ENCODE data around the gene MCM10.
A peak's percentile ranks its signal among the peaks of the same experiment; 100 is the strongest.
"Not testable (repeated sequence)": the region's sequence is repeated elsewhere in the genome, so short reads cannot be mapped to it uniquely, and the experiment has no call there.

MCM10 gene

DNA sequence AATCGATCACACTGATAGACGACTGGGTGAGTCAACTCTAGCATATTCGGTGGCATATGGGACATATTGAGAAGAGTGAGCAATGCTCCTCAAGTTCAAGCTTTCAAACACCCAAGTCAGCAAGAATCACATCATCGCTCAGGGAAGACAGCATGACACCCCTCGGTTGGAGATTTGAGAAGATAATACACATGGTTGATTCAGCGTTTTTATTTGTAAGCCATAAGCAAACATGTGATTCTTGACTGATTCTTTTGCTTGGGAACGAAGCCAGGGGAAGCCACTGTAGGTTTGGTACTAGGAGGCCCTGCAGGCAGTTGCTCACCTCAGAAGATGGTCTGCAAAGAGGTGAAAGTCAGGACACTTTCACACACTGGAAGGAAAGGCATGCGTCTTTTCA is 60.2 kb downstream of the MCM10 start:
- no peak for DNase-seq (ENCODE audit: low spot score)

DNA sequence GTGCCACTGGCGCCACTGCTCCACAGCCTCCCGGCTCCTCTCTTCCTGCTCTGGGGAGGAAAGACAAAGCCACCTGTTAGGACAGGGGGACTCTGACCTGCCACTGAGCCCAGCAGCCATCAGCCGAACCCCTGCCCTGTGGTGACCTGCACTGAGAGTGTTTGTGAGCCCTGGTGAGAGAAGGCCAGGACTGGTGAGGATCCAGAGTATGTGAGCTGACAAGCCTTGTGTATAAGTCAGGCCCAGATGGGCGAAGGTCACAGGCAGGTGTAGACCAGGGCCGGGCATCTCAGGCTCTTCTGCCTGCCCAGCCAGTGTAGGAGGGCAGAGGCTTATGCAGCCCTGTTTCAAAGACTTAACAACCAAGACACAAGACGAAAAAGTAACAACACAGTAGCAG is 60.8 kb downstream of the MCM10 start:
- no peak for DNase-seq (ENCODE audit: low spot score)

DNA sequence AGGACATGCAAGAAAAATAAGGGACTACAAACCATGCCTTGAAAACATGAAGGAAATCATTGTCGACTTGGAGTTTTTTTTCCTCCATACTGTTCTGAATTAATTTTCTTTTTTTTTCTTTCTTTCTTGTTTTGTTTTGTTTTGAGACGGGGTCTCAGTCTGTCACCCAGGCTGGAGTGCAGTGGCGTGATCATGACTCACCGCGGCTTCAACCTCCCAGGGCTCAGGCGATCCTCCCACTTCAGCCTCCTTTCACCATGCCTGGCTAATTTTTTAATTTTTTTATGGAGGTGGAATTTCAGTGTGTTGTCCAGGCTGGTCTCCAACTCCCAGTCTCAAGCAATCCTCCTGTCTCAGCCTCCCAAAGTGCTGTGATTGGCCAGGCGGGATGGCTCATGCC is 61.2 kb downstream of the MCM10 start:
- DNase-seq (ENCODE audit: low spot score), result no peak

DNA sequence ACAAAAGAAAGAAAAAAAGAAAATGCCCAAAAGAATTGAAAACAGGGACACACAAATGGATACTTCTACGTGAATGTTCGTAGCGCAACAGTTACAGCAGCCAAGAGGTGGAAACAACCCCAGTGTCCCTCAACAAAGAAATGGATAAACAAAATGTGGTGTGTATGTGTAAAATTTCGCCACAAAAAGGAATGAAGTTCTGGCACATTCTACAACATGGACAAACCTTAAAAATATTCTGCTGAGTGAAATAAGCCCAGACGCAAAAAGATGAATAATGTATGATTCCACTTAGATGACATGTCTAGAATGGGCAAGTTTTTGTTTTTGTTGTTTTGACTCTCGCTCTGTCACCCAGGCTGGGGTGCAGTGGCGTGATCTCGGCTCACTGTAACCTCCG is 61.9 kb downstream of the MCM10 start:
- no peak for DNase-seq (ENCODE audit: low spot score)

DNA sequence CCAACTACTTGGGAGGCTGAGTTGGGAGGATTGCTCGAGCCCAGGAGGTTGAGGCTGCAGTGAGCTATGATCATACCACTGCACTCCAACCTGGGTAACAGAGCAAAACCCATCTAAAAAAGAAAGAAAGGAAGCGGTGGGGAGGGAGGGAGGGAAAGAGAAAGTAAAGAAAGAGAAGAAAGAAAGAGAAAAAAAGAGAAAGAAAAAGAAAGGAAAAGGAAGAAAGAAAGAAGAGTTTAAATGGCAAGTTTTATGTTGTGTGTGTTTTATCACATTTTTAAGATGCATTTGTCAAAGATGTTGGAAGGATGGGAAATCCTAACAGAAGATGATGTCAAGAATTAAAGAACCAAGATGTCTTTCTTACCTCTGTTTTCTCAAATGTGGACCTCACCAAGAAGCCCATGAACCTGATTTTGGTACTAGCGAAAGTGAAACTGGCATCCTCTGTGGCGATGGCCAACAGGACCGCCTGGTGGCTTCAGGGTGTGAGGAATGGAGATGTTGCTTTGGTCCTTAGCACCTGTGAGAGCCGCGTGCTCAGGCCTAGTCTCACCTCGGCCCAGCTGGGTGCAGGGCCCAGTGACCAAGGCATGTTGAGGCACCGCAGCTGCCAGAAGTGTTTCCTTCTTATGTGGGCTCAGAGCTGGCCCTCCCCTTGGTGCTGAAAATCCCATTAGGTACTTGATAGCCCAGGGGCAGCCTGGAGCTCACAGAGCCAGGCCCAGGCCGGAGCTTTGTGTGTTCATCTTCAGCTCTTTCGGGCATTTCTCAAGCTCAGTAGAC is 63.0 kb downstream of the MCM10 start:
- DNase-seq (ENCODE audit: low spot score), result peak; percentile 25

DNA sequence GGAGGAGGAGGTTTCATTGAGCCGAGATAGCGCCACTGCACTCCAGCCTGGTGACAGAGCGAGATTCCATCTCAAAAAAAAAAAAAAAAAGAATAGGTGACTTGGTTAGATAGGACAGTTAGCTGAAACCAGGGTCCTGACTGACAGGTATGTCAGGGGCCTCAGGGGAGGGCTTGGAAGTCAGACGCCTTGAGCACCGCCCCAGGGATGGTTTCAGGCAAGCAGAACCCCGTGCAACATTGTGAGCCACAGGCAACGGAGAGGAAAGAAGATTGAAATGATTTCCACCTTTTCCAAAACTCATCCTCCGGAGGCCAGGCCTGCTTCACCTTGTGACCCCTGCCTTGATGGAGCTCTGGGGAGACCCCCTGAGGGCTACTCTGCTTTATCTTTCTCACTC is 64.2 kb downstream of the MCM10 start:
- DNase-seq (ENCODE audit: low spot score), result no peak

DNA sequence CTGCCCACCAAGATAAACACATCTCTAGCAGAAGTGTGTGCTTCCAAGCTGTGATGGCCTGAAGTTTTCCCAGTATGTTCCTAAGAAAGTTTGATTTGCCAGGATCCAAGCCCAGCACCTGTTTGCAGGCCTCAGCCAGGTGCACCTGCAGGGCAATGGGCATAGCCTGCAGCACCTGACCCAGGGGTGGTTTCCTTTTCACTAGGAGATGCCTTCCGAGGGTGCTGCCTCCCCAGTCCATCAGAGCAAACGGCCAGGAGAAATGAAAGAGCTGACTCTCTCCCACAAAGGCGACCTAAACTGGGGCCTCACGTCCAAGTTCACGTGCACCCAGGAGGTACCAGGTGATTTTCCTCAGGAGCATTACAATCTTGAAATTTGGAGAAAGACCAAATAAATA is 65.7 kb downstream of the MCM10 start:
- DNase-seq (ENCODE audit: low spot score), result no peak

DNA sequence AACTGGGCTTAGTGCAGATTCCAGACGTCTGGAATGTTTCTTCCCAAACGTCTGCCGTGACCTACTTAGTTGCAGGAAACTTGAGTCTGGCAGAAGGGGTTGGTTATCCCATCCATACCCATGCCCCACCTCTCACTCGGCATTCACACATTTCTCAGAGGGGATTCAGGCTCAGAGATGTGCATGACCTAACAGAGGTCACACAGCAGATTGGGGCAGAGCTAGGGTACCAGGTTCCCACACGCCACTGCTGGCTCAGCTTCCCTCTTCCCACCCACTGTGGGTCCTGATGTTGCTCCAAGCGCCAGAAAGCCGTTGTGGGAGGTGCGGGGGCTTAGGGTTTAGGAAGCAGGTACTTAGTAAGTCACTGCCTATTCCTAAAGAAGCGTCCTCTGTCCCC is 69.8 kb downstream of the MCM10 start:
- no peak for DNase-seq (ENCODE audit: low spot score)

DNA sequence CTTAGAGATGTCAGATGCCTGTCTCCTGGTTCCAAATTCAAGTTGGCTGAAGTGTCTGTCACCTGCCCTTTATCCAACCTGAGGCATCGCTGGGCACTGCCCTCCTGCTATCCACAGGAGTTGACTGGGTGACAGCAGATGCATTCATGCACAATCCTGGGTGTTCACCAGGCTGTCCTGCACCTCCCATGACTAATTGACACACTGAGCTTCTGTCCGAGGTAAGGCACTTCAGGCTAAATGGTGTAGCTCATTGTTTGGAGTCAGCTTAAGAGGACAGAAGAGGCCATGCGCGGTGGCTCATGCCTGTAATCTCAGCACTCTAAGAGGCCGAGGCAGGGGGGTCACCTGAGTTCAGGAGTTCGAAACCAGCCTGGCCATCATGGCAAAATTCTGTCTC is 70.5 kb downstream of the MCM10 start:
- DNase-seq (ENCODE audit: low spot score), result no peak

DNA sequence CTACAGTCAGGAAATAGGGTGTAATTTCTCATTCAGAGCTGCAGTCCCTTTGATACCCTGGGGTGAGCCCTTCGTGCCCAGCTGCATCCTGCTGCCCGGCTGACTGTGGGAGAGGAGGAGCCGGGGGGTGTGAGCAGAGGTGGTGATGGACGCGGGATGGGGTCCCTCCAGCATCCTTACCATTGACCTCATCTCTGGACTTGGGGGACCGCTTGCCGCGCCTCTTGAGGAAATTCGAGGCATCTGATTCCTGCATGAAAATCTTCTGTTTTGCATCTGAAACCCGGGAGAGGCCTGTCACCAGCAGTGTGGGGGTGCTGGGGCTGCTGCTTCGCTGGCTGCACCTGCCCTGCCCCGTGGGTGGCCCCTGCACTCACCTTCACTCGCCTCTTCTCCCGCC is 72.0 kb downstream of the MCM10 start:
- no peak for DNase-seq (ENCODE audit: low spot score)

DNA sequence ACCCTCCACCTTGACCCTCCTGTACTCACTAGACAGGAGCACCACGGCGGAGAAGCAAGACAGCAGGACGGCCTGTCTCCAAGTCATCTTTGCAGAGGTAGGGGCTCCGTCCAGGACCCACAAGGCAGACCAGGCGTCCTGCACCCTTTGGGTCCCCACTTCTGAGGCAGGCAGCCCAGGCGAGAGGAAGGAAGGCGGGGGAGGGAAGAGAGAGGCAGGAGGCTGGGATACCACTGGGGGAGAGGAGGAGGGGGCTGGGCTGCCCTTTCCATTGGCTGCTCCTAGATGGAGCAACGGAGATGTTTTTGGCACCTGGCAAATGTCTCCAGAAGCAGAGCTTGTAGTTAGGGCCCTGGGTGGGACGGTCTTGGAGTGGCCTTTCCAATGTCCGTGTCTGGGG is 72.8 kb downstream of the MCM10 start, which contains the start of gene UCMA:
TSS of gene UCMA (minus strand) at position 203 of the 400 bp plus-strand sequence. CDS start at position 87, 116 bp downstream.
- no peak for DNase-seq (ENCODE audit: low spot score)

DNA sequence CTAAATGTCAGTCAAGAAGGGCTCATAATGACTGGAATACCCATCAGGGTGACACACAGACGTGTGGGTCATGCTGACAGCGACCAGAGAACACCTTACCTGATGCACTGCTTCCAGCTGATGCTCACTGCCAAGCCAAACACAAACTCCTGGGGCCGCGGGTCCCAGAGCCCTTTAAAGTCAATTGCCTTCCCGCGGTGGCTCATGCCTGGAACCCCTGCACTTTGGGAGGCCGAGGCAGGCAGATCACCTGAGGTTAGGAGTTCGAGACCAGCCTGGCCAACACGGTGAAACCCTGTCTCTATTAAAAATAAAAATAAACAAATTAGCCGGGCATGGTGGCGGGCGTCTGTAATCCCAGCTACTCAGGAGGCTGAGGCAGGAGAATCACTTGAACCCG is 73.4 kb downstream of the MCM10 start:
- not testable (repeated sequence) for DNase-seq (ENCODE audit: low spot score)

DNA sequence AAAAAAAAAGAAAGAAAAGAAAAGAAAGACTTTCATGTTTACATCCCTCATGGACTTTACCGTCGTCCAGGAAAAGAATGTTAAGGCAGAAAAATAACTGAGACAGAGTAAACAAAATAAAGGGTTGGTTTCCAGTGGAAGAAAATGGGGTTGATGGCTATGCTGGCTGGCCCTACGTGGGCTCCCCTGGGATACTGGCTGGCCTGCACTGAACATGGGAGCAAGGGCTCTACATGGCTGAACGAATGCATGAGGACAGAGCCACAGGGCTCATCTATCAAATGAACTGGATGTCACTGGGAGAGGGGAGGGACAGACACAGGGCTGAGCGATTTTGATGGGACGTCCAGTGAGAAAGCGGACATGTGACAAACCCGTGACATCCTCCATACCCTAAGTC is 75.3 kb downstream of the MCM10 start:
- no peak for DNase-seq (ENCODE audit: low spot score)

DNA sequence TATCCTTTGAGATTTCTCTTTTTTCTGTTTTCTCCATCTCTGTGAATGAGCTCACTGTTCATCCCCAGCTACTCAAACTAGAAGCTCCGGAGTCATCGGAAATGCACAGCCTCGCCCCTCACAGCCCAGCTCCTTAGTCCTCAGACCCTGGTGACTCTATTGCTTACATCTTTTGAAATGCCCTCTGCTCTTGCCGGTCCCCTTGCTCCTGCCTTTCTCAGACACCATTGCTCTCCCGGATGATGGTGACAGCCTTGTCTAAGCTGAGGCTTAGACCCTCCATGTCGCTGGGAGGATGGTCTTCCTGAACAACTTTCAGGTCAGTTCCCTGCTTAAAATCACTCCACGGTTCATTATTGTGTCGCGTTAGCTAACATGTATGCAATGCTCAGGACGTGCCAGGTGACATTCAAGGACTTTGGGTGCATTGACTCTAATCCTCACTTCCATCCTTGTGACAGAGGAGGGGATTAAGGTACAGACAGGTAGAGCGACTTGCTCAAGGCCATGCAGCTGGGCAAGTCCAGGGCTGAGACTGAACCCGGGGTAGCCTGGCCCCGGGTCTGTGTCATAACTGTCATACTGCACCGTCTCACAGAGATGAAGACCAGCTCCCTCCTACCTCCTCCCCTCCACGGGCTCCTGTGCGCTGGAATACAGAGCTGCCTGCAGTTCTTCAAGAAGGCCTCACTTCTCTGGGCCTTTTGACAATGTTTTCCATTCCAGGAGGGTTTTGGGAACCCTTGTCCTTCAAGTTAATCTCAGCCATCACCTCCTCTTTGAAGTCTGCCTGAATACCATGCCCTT is 77.1 kb downstream of the MCM10 start:
- DNase-seq (ENCODE audit: low spot score), result no peak

DNA sequence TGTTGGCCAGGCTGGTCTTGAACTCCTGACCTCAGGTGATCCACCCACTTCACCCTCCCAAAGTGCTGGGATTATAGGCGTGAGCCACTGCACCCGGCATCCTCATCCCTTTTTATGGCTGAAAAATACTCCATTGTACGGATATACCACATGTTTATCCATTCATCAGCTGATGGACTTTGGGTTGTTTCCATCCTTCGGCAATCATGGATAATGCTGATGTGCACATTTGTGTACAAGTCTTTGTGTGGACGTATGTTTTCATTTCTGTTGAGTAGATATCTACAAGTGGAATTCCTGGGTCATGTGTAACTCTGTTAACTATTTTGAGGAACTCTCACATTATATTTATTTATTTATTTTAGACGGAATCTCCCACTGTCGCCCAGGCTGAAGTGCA is 78.6 kb downstream of the MCM10 start:
- DNase-seq (ENCODE audit: low spot score), result no peak

DNA sequence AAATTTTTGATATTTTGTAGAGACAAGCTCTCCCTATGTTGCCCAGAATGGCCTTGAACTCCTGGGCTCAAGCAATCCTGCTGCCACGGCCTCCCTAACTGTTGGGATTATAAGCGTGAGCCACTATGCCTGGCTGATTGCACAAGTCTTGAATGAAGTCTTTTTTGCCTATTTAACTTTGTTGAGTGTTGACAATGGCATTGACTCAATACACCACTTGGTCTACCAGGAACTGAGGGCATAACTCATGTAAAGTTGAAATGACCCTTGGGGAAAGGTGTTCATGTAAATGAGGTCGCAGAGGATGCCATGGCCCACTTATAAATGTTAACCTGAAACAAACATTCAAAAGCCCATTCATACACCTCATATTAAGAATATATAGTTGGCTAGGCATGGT is 80.3 kb downstream of the MCM10 start:
- DNase-seq (ENCODE audit: low spot score), result no peak

DNA sequence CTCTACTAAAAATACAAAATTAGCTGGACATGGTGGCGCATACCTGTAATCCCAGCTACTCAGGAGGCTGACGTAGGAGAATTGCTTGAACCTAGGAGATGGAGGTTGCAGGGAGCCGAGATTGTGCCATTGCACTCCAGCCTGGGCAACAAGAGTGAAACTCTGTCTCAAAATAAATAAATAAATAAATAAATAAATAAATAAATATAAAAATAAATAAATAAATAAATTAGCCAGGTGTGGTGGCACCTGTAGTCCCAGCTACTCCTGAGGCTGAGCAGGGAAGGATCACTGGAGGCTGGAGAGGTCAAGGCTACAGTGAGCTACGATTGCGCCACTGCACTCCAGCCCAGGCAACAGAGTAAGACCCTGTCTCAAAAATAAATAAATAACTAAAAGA is 80.9 kb downstream of the MCM10 start:
- DNase-seq (ENCODE audit: low spot score), result not testable (repeated sequence)

DNA sequence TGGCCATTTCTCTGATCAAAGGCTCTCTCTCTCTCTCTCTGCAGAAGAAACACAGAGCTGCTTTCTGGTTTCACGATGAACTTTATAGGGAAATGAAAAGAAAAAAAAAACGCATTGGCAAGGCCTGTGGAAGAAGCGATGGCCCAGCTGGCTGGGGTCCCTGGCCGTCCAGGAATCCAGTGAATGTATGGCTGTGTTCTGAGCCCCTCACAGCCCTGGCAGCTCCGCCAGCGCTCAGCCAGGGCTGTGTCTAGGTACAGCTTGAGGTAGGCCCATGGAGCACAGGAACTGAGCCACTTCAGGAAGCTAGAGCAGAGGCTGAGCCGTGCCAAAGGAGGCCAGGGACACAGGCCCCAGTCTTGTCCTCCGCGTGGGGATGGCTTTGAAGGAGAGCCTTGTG is 85.9 kb downstream of the MCM10 start:
- no peak for DNase-seq (ENCODE audit: low spot score)

DNA sequence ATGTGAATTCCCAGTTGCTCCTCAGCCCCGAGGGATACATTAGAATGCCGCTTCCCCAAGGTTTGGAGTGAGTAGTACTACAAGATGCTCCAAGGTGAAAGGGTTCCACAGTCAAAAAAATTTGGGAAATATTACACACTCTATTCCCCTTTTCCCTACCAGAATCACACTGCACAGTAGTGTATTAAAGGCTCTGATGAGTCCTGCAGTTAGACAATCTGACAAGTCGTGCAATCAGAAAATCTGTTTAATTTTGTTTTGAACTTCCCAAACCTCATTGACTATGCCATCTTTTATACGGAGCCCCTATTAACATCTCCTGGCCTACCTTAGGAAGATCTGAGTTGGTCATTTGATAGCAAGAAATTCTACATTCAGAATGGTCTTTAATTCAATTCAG is 86.4 kb downstream of the MCM10 start:
- no peak for DNase-seq (ENCODE audit: low spot score)

DNA sequence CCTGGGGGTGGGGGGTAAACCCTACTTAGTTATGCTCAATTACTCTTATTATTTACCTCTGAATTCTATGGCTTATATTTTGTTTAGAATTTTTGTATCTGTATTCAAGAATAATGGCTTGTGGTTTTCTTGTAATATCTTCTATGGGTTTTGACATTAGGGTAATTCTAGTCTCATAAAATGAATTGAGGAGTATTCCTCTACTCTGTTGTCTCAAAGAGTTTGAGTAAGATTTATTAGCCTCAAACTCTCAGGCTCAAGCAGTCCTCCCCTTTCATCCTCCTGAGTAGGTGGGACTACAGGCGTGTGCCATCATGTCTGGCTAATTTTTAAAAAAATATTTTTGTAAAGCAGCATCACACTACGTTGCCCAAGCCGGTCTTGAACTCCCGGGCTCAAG is 92.4 kb downstream of the MCM10 start:
- no peak for DNase-seq (ENCODE audit: low spot score)

DNA sequence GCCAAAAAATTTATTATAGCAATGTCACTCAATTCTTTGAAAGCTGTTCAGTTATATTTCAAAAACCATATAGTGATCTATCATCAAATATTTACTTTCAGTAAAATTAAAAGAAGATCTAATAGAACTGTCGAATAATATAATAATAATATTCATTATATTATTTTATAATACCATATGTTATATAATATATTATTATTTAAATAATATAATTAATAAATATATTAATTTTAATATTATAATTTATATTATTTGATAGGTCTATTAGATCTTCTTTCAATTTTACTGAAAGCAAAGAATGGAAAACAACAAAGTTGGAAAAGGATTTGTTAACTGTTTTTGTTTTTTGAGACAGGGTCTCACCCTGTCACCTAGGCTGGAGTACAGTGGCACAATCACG is 95.3 kb downstream of the MCM10 start:
- DNase-seq (ENCODE audit: low spot score), result no peak

DNA sequence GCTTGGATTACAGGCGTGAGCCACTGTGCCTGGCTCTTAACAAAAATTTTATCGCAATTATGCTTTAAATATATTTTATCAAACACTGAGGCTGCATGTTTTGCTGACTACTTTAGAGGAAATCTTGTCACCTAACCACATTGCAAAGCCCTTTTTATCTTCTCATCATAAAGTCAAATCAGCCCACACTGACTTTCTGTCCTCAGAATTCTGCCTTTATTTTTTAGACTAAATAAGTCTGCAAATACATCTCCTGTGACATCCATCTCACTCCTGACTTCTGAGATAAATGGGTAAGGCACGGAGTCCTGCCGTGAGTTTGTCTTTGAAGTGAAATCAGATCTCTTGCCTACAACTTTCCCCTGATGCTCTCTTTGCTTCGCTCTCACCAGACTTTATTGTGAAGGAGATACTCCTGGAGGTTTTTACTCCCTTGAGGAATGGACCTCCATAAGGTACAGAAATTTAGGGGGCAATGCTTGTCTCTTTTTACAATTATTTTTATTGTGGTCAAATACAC is 96.3 kb downstream of the MCM10 start:
- DNase-seq (ENCODE audit: low spot score), result no peak
